Ovary (tissue), 3 donors: ENCODE measurements around the gene MON1B.

Source experiments
- CTCF ChIP-seq, 3 donors: fragments of 450-650 bp in 2 of 3; fragments of 200-600 bp in 1 of 3; IDR thresholded peaks; one replicate each; pipeline versions ENCODE4 v1.5.1 to v1.8.0; 2016 to 2022; ENCODE audit warnings: antibody characterized with exemption in 3 of 3, mild to moderate bottlenecking in 1 of 3
- EP300 ChIP-seq: sonication (generic); formaldehyde crosslinking; IDR thresholded peaks from one replicate; pipeline ENCODE4 v1.6.1; 2017; ENCODE audit warnings: antibody characterized with exemption
- donor health status: DM: no; HTN: no; CAD: no.

DNA sequence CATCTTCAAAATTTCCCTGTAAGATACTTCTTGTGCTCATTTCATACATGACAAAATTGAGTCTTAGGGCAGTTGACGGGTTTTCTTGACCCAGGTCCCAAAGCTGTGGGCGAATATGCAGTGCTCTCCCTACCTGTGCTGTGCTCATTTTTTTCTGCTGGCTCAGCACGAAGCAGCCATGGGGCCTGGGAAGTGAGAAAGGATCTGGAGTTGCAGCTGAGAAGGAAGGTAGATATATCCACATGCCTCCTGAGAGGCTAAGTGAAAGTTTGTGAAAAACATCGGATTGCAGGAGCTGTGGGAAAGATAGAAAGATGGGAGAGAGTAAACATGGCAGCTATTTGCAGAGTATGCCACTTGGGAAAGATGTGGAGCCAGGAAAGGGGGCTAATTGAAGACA lies 42.9 kb upstream of the MON1B start:
- TF ChIP-seq CTCF (IDR thresholded peaks at IDR 0.05) (no peak), EP300 (no peak)
